ENCODE results near the gene KRTAP4-11. TPM values are rescaled to one million over a fixed set of nuclear protein-coding genes. Genes with fewer than 3 reads are reported as not detected.

KRTAP4-11 gene
- total RNA-seq, 6 experiments from 2014 or later: not detected

DNA sequence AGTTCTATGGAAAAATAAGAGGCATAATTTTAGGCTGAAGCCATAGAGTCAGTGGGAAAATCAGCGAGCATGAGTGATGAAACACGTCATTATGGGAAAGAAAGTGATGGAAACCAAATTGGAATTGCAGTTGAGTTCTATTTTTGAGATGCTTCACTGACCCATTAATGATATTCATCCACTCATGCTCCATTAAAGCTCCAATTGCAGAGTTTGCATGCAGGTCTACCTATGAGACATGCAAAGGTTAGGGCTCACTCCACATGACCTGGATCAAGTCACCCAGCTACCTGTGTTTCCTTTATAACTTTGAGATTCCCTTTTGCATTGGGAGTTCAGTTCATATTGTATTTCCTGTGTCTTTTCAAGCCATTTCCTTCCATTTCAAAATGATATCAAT, 44.5 kb downstream of the KRTAP4-11 start:
- H3K4me1 ChIP-seq: no peaks in the 10 kb centered on the region
- intact Hi-C loops (cut with DNase I): no loop called here
- WGBS (ENCODE audit: insufficient coverage, low coverage, low lambda C conversion rate, missing lambda C conversion rate): 73% methylated on average over 2 of the region's 2 CpGs

GRCh38 chr17:41071606-41072360, 46.4 kb downstream of the KRTAP4-11 start:
- H3K4me3 ChIP-seq: no peak overlapping the region
- no peak for DNase-seq
- no peaks in the 10 kb centered on the region for H3K4me1 ChIP-seq
- H3K36me3 ChIP-seq: no peaks in the 10 kb centered on the region
- H3K9me3 ChIP-seq: no peaks in the 10 kb centered on the region
- 67% methylated on average over 5 of the region's 5 CpGs for WGBS (ENCODE audit: insufficient coverage, low coverage, low lambda C conversion rate, missing lambda C conversion rate)
- H3K27ac ChIP-seq: no peak overlapping the region
- intact Hi-C loops (cut with DNase I): no loop called here
- TF ChIP-seq CTCF (IDR thresholded peaks at IDR 0.05) (no peak), POLR2A (IDR thresholded peaks at IDR 0.05) (no peak)
- ATAC-seq: no peak
- no peaks in the 10 kb centered on the region for H3K27me3 ChIP-seq

More for the DNA sequence above, 44.5 kb downstream of the KRTAP4-11 start:
- H3K27me3 ChIP-seq: no peaks in the 10 kb centered on the region
- H3K36me3 ChIP-seq: no peaks in the 10 kb centered on the region
- H3K9me3 ChIP-seq: no peaks in the 10 kb centered on the region
- no peak overlapping the region for H3K4me3 ChIP-seq
- TF ChIP-seq POLR2A (IDR thresholded peaks at IDR 0.05): no peak
- TF ChIP-seq CTCF (IDR thresholded peaks at IDR 0.05): no peak
- DNase-seq (no peak), ATAC-seq (no peak)
- H3K27ac ChIP-seq: no peak overlapping the region

- no peak for ATAC-seq
- Histone ChIP-seq H3K36me3 (no peaks in the 10 kb centered on the region), H3K9me3 (no peaks in the 10 kb centered on the region), H3K4me1 (no peaks in the 10 kb centered on the region), H3K4me3 (no peak overlapping the region), H3K27ac (no peak overlapping the region), H3K27me3 (no peaks in the 10 kb centered on the region)
- DNase-seq: no peak
- intact Hi-C loops (cut with DNase I): no loop called here
- 54% methylated on average over 3 of the region's 3 CpGs for WGBS (ENCODE audit: insufficient coverage, low coverage, low lambda C conversion rate, missing lambda C conversion rate)
- TF ChIP-seq POLR2A (IDR thresholded peaks at IDR 0.05) (no peak), CTCF (IDR thresholded peaks at IDR 0.05) (no peak)
These were observed 49.1 kb downstream of the KRTAP4-11 start for GRCh38 chr17:41069031-41069430.

DNA sequence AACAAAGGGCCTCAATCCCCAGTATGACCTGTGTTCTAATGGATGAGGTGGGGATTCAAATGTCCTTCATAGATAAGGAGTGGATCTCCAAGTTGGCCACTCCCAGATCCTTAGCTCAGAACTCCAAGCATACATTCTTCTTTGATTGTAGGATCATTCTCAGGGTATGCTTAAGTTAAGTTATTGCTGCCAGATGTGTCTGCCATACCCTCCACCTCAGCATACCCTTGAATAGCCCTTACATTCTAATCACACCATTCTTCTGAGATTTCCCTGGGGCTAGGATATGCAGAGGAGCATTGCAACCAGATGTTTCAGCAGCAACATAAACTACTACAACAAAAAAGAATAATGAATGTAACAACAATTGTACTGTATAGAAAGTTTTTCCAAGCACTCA, 50.9 kb downstream of the KRTAP4-11 start:
- TF ChIP-seq CTCF (IDR thresholded peaks at IDR 0.05): no peak
- no peaks in the 10 kb centered on the region for H3K9me3 ChIP-seq
- peaks cover 0 to 1% of the 10 kb centered on the region in 2 donors for H3K27me3 ChIP-seq
- H3K4me3 ChIP-seq: no peak overlapping the region
- no peaks in the 10 kb centered on the region for H3K4me1 ChIP-seq
- H3K36me3 ChIP-seq: no peaks in the 10 kb centered on the region
- intact Hi-C loops (cut with DNase I): no loop called here
- ATAC-seq (no peak), DNase-seq (no peak)
- no peak overlapping the region for H3K27ac ChIP-seq

Other genes with a start within 250 kb of the KRTAP4-11 start
- gene KRT20, start 233.1 kb downstream of the KRTAP4-11 start, total RNA-seq: not detected
- 10 to 100 TPM in 2 of 6 experiments, 1 to 10 TPM in 1, under 1 TPM in 1, not detected in 2; 0.49 to 17.6 (median 10.0) TPM for gene KRT23, start 180.7 kb downstream of the KRTAP4-11 start, total RNA-seq
- not detected for gene KRT39, start 151.4 kb downstream of the KRTAP4-11 start, total RNA-seq
- gene KRT40, start 134.0 kb downstream of the KRTAP4-11 start, total RNA-seq: not detected
- gene KRTAP3-3, start 124.2 kb downstream of the KRTAP4-11 start, total RNA-seq: not detected
- gene KRTAP3-2, start 118.5 kb downstream of the KRTAP4-11 start, total RNA-seq: not detected
- gene KRTAP3-1, start 109.2 kb downstream of the KRTAP4-11 start, total RNA-seq: not detected
- gene KRTAP1-5, start 91.2 kb downstream of the KRTAP4-11 start, total RNA-seq: not detected
- gene KRTAP1-4, start 88.2 kb downstream of the KRTAP4-11 start, total RNA-seq: not detected
- gene KRTAP1-3, start 83.5 kb downstream of the KRTAP4-11 start, total RNA-seq: not detected
- gene KRTAP1-1, start 76.9 kb downstream of the KRTAP4-11 start, total RNA-seq: not detected
- not detected for gene KRTAP2-1, start 71.1 kb downstream of the KRTAP4-11 start, total RNA-seq
- not detected for gene KRTAP2-2, start 63.1 kb downstream of the KRTAP4-11 start, total RNA-seq
- gene KRTAP2-3, start 58.3 kb downstream of the KRTAP4-11 start, total RNA-seq: not detected
- gene KRTAP2-4, start 52.5 kb downstream of the KRTAP4-11 start, total RNA-seq: not detected
- not detected for gene KRTAP4-7, start 34.2 kb downstream of the KRTAP4-11 start, total RNA-seq
- gene KRTAP4-8, start 20.2 kb downstream of the KRTAP4-11 start, total RNA-seq: not detected
- not detected for gene KRTAP4-16, start 16.2 kb downstream of the KRTAP4-11 start, total RNA-seq
- gene KRTAP4-9, start 13.0 kb downstream of the KRTAP4-11 start, total RNA-seq: not detected
- gene KRTAP4-12, start 5.8 kb upstream of the KRTAP4-11 start, total RNA-seq: not detected
- gene KRTAP4-6, start 22.2 kb upstream of the KRTAP4-11 start, total RNA-seq: not detected
- not detected for gene KRTAP4-5, start 31.5 kb upstream of the KRTAP4-11 start, total RNA-seq
- not detected for gene KRTAP4-4, start 42.4 kb upstream of the KRTAP4-11 start, total RNA-seq
- not detected for gene KRTAP4-3, start 49.8 kb upstream of the KRTAP4-11 start, total RNA-seq
- not detected for gene KRTAP4-2, start 59.8 kb upstream of the KRTAP4-11 start, total RNA-seq
- gene KRTAP4-1, start 66.5 kb upstream of the KRTAP4-11 start, total RNA-seq: not detected
- not detected for gene KRTAP9-1, start 71.5 kb upstream of the KRTAP4-11 start, total RNA-seq
- not detected for gene KRTAP9-2, start 108.3 kb upstream of the KRTAP4-11 start, total RNA-seq
- gene KRTAP9-3, start 114.1 kb upstream of the KRTAP4-11 start, total RNA-seq: not detected
- gene KRTAP9-8, start 119.6 kb upstream of the KRTAP4-11 start, total RNA-seq: not detected
- not detected for gene KRTAP9-4, start 131.3 kb upstream of the KRTAP4-11 start, total RNA-seq
- gene KRTAP9-9, start 137.0 kb upstream of the KRTAP4-11 start, total RNA-seq: not detected
- not detected for gene KRTAP9-6, start 147.0 kb upstream of the KRTAP4-11 start, total RNA-seq
- not detected for gene KRTAP9-7, start 157.3 kb upstream of the KRTAP4-11 start, total RNA-seq
- not detected for gene KRTAP29-1, start 184.5 kb upstream of the KRTAP4-11 start, total RNA-seq
- gene KRTAP16-1, start 190.9 kb upstream of the KRTAP4-11 start, total RNA-seq: not detected
- gene KRTAP17-1, start 197.3 kb upstream of the KRTAP4-11 start, total RNA-seq: not detected
- not detected for gene KRT33A, start 232.5 kb upstream of the KRTAP4-11 start, total RNA-seq